ENCODE data around the gene PLA2G2C. TPM values are rescaled to one million over a fixed set of nuclear protein-coding genes. Genes with fewer than 3 reads are reported as not detected.
"Not testable (repeated sequence)": the region's sequence is repeated elsewhere in the genome, so short reads cannot be mapped to it uniquely, and the experiment has no call there.

PLA2G2C gene
- polyA plus RNA-seq, 4 donors = 0.04 to 0.30 (median 0.09) TPM; not detected in 1

- no peak for DNase-seq (ENCODE audit: low read depth in 4 of 4, low spot score in 3 of 4)
Measured at GRCh38 chr1:20139776-20140612, 46.3 kb downstream of the PLA2G2C start.

- no peak for DNase-seq (ENCODE audit: low read depth in 4 of 4, low spot score in 3 of 4)
Measured at GRCh38 chr1:20138961-20139550, 47.3 kb downstream of the PLA2G2C start, which contains the start of gene PLA2G2F. PLA2G2F (plus strand) TSS chr1:20139323; CDS start chr1:20139428, 105 bp downstream.

GRCh38 chr1:20138346-20138745 is 48.0 kb downstream of the PLA2G2C start:
- DNase-seq (ENCODE audit: low read depth in 4 of 4, low spot score in 3 of 4) = no peak

- no peak for DNase-seq (ENCODE audit: low read depth in 4 of 4, low spot score in 3 of 4)
Measured at GRCh38 chr1:20137604-20138003, 48.7 kb downstream of the PLA2G2C start.

GRCh38 chr1:20137055-20137454 is 49.3 kb downstream of the PLA2G2C start:
- no peak for DNase-seq (ENCODE audit: low read depth in 4 of 4, low spot score in 3 of 4)

- DNase-seq (ENCODE audit: low read depth in 4 of 4, low spot score in 3 of 4) = no peak
Measured at GRCh38 chr1:20136249-20136648, 50.1 kb downstream of the PLA2G2C start.

- DNase-seq (ENCODE audit: low read depth in 4 of 4, low spot score in 3 of 4) = no peak
Measured at GRCh38 chr1:20134995-20135394, 51.3 kb downstream of the PLA2G2C start.

GRCh38 chr1:20130518-20130917 is 55.8 kb downstream of the PLA2G2C start:
- DNase-seq (ENCODE audit: low read depth in 4 of 4, low spot score in 3 of 4) = not testable (repeated sequence)

GRCh38 chr1:20126806-20127440 is 59.4 kb downstream of the PLA2G2C start:
- no peak for DNase-seq (ENCODE audit: low read depth in 4 of 4, low spot score in 3 of 4)

GRCh38 chr1:20126041-20126805 is 60.1 kb downstream of the PLA2G2C start:
- DNase-seq (ENCODE audit: low read depth in 4 of 4, low spot score in 3 of 4) = no peak

- DNase-seq (ENCODE audit: low read depth in 4 of 4, low spot score in 3 of 4) = no peak
Measured at GRCh38 chr1:20125100-20125499, 61.2 kb downstream of the PLA2G2C start.

GRCh38 chr1:20124456-20125057 is 61.8 kb downstream of the PLA2G2C start:
- no peak for DNase-seq (ENCODE audit: low read depth in 4 of 4, low spot score in 3 of 4)

- DNase-seq (ENCODE audit: low read depth in 4 of 4, low spot score in 3 of 4) = no peak
Measured at GRCh38 chr1:20123722-20124455, 62.4 kb downstream of the PLA2G2C start.

GRCh38 chr1:20120796-20121195 is 65.5 kb downstream of the PLA2G2C start:
- no peak for DNase-seq (ENCODE audit: low read depth in 4 of 4, low spot score in 3 of 4)

- DNase-seq (ENCODE audit: low read depth in 4 of 4, low spot score in 3 of 4) = no peak
Measured at GRCh38 chr1:20119347-20119746, 67.0 kb downstream of the PLA2G2C start, which contains the start of gene PLA2G2D. PLA2G2D (minus strand) TSS chr1:20119536; CDS start chr1:20119498, 38 bp downstream.

GRCh38 chr1:20117236-20117635 is 69.1 kb downstream of the PLA2G2C start:
- DNase-seq (ENCODE audit: low read depth in 4 of 4, low spot score in 3 of 4) = no peak

GRCh38 chr1:20115916-20116315 is 70.4 kb downstream of the PLA2G2C start:
- no peak for DNase-seq (ENCODE audit: low read depth in 4 of 4, low spot score in 3 of 4)

- no peak for DNase-seq (ENCODE audit: low read depth in 4 of 4, low spot score in 3 of 4)
Measured at GRCh38 chr1:20115479-20115878, 70.8 kb downstream of the PLA2G2C start.

GRCh38 chr1:20114021-20114648 is 72.2 kb downstream of the PLA2G2C start:
- no peak for DNase-seq (ENCODE audit: low read depth in 4 of 4, low spot score in 3 of 4)

All from right renal pelvis (tissue), 4 donors.